GM10266 (cell line): ENCODE results near the gene TCF12.

Source experiments
- DNase-seq: peaks from one replicate; pipeline ENCODE4 v3.0.0; 2012; ENCODE audit errors: extremely low spot score
- TF ChIP-seq, protein P1 (sequence below): IDR thresholded peaks from 2 replicates; pipeline ENCODE4 v1.5.1; 2012; ENCODE audit warnings: mild to moderate bottlenecking, low read depth; ENCODE audit not compliant: control insufficient read depth, insufficient read depth; ENCODE audit errors: missing control alignments

Gene TCF12

DNA sequence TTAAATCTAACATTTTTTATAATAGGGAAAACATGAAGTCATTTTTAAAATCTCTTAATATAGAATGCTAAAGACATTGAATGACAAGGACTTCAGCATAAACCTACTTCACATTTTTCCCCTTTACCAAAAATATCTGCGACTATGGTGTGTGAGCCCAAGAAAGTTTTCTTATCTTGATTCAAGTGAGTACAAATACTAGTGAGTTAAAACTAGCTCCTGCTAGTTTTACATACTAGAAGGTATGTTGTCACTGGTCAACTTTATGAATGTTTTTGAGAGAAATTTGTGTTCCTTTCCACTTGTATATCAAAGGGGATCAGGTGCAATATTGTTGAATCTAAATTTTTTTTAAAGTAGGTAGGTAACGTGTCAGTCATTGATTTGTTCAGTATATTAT, 305.4 kb downstream of the TCF12 start:
- no peak for DNase-seq
- TF ChIP-seq, protein P1, sequence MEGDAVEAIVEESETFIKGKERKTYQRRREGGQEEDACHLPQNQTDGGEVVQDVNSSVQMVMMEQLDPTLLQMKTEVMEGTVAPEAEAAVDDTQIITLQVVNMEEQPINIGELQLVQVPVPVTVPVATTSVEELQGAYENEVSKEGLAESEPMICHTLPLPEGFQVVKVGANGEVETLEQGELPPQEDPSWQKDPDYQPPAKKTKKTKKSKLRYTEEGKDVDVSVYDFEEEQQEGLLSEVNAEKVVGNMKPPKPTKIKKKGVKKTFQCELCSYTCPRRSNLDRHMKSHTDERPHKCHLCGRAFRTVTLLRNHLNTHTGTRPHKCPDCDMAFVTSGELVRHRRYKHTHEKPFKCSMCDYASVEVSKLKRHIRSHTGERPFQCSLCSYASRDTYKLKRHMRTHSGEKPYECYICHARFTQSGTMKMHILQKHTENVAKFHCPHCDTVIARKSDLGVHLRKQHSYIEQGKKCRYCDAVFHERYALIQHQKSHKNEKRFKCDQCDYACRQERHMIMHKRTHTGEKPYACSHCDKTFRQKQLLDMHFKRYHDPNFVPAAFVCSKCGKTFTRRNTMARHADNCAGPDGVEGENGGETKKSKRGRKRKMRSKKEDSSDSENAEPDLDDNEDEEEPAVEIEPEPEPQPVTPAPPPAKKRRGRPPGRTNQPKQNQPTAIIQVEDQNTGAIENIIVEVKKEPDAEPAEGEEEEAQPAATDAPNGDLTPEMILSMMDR: no peak

DNA sequence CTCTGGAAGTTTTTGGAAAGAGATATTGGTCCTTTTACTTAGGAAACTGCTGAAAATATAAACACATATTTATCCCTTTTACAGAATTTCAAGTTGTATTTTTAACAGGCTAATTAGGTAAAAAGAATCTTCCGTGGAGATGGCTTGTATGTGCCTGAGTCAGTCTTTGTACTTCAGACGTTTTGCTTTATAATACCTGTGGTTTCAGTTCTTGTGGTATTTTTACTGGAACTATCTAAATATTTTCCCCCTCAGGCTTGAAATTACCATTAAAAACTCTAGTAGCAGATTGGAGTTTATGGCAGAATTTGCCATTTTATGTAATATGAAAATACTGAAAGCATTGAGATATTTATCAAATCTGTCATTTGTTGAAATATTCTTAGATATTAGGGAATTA, 306.2 kb downstream of the TCF12 start:
- TF ChIP-seq, protein P1: no peak
- DNase-seq: no peak

DNA sequence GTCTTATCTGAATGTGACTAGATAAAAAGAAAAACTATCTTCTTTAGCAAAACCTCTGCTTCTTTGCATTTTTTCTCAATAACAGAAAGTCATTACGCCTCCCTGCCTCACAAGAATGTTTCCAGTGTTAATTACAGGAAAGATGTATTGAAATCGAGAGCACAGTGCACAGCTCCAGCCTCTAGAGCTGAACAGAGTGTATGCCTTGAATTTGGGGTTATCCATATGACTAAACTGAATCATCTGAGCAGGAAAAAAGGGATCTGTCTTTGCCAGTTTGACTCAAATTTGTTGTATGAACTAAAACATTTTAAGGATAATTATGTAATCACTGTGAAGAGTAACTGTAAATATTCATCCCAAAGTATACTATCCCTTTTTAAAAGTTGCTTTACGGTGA, 308.7 kb downstream of the TCF12 start:
- DNase-seq: no peak
- TF ChIP-seq, protein P1: no peak

DNA sequence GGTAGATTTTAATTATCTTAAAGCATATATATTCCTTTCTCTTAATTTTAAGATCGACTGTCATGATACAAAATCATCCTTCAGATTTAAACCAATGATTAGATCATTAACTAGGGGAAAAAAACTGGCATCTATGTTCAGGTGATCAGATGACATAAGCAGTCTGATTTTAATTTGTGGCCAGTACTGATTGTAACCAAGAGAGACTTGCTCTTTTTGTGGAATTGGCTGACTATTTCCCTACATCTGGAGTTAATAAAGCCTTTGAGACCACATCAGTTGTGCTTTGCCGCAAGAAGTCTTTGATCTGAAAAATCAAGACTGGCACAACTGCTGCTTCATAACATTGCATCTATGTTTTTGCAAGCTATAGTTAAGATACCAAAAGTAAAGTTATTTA, 309.5 kb downstream of the TCF12 start:
- TF ChIP-seq, protein P1: no peak
- DNase-seq: no peak

DNA sequence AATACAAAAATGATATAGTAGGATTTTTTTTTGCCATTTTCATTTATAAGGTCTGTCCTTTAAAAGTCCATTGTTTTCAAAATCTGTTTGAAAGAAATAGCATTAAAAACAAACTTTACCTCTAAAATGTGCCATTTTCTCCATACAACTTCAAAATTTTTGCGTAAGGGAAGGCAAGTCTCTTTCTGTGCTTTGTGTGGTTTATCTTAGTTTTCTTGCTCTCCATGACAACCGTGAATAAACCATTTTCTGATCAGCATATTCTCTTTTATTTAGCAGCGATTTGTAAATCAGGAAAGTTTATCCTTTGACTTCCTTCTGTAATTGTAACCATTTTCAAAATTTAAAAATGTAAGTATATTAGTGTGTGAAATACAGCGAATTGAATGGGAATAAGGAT, 310.0 kb downstream of the TCF12 start:
- TF ChIP-seq, protein P1: no peak

DNA sequence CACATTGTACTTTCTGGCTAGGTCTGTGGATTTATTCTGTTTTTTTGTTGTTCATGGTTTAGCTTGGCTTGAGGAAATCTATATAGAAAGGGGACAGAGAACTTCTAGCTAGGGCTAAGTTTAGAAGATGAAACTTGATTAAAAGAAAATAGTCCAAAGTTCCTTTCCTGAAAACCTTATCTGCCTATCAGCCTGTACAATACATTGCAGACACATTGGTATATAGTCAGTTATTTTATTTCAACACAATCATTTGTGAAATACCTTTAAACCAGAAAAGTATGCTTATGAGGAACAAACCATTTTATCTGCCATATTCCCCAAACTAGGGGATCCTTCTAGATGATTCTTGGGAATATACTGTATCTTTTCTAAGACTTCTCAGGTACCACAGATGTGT, 310.6 kb downstream of the TCF12 start:
- no peak for DNase-seq
- TF ChIP-seq, protein P1: no peak

More for the DNA sequence above, 310.0 kb downstream of the TCF12 start:
- DNase-seq: no peak

DNA sequence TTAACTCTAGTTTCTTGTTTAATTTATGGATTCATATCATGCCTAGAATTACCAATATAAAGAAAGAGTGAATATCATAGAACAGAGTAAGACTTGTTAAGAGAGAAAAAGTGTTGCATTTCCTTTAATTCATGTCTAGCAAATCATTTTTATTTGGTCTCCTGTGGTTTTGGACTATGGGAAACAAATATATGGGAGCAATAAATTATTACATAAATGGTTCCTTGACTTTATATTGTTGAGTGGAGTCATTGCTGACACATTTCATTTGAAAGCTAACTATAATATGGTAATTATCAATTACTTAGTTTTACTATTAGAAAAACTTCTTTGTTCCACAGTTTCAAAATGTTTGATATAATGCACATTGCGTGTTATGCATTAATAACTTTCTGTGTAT, 313.1 kb downstream of the TCF12 start:
- TF ChIP-seq, protein P1: no peak
- DNase-seq: no peak
